RPMI8226 (cell line): ENCODE data around the gene OR13D1.
"Not testable (repeated sequence)": the region's sequence is repeated elsewhere in the genome, so short reads cannot be mapped to it uniquely, and the experiment has no call there.

ENCODE experiments used
- DNase-seq: peaks from one replicate; pipeline ENCODE4 v3.0.0-alpha.2; 2015

OR13D1 gene

GRCh38 chr9:104694218-104694617 is at the start of gene OR13D1:
Gene OR13D1 (plus strand): TSS chr9:104694518. CDS start chr9:104694518, 0 bp downstream.
- no peak for DNase-seq

DNA sequence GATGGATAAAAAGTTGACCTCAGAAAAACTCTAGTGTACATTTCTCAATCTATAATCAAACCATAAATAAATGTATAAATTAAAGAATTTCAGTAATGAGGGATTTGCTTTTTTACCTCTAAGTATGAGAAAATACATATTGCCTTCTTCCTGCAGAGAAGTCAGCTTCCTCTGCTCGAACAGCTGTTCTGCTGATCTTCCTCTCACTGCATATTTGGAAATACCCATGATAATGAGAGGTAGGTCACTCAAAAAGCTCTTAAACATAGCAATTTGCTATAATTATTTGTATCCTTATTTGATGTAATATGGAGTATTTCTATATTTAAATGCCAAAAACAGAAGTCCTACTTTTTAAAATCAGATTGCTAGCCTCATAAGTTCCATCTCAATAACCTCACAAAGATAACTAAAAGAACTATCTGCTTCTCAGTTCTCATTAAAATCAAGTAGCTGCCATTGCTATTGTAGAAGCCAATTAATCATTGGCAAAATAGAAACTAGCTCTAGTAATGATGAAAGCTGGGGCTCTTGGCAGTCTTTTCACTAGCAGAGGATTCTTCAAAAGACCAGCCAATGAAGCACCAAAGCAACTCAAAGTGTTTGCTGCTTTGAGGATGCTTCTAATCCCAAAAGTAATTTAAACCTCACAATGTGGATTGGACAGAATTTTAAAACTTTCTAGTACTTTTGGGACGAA is 35.7 kb upstream of the OR13D1 start:
- no peak for DNase-seq

DNA sequence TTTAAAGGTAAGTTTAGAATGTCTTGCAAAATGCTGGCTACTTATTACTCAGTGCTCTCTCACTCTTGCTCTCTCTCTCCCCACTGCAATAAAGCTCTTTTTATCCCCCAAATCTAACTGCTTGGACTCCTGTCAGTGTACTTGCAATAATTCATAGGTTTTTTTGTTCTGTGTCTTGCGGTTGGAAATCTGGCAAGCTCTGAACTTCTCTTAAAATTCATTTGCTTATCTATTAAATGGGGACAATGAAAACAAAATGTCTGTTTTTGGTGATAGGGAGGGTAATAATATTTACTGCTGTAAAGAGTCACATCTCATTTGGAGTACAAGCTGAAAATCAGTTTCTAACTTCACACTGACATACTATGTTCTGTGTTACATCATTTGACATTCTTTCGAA is 18.7 kb upstream of the OR13D1 start:
- DNase-seq, result no peak

GRCh38 chr9:104682642-104683041 is 11.7 kb upstream of the OR13D1 start:
- peak; percentile 43 for DNase-seq

DNA sequence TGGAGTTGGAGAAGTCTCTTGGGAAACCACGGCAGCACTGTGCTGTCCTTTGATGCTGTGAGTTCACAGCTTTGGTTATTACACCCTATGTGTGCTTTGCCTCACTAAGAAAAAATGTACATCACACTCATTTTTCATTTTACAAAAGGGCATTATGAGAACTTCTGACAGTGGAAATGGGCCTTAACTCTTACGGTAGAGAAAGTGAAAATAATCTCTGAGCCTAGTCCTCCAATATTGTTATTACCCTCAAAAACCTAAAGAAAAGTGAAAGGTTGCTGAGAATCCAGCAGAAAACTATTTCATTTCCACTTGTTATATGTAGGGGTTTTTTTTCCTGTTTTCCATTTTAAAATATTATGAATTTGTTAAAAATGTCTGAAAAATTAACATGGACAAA is 8.2 kb upstream of the OR13D1 start:
- DNase-seq, result no peak

DNA sequence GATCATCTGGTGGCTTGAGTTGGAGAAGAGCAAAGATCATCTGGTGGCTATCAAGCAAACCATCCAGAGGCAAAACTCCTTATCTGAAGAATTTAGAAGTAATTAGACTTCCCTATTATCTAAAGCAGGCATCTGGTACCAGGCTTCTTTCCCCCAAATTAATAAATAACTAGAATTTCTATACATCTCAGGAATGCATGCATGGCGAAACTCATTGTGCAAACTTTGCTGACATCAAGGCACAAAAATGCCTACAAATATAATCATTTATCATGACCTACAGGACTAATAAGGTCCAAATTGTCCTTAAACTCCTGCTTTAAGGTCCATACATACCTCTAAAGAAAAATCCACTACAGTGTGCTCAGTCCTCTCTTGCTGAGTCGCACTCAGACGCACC is 6.0 kb downstream of the OR13D1 start:
- DNase-seq, result no peak

DNA sequence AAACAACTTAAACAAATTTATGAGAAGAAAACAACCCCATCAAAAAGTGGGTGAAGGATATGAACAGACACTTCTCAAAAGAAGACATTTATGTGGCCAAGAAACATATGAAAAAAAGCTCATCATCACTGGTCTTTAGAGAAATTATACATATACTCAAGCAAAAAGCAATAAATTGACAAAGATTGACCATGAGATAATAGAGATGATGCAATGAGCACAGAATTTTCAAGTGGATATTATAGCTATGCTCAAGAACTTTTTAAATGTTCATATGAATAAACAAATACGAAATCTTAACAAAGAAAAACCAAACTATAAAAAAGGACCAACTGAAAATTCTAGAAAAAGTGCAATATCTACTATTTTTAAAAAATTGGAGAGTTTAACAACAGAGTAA is 14.4 kb downstream of the OR13D1 start:
- not testable (repeated sequence) for DNase-seq

GRCh38 chr9:104711604-104712003 is 17.3 kb downstream of the OR13D1 start:
- no peak for DNase-seq

GRCh38 chr9:104725014-104725413 is 30.7 kb downstream of the OR13D1 start:
- DNase-seq, result peak; percentile 15

- no peak for DNase-seq
These were observed 44.1 kb downstream of the OR13D1 start for GRCh38 chr9:104738452-104738851.

DNA sequence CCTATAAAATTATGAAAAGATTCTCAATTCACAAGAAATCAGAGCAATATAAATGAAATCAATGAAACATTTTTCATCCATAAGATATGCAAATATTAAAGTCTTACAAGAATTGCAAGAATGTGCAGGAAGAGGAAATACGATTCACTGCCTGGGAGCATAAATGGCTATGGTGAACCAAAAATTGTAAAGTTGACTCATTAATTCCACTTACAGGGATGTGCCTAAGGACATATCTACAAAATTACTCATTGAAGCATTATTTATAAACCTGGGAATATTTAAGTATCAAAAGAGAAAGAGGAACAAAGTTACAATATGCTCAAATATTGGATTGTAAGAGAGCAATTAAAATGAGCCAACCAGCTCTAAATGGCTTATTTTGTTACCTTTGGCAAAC is 46.3 kb downstream of the OR13D1 start:
- no peak for DNase-seq

GRCh38 chr9:104743376-104743985 is 49.2 kb downstream of the OR13D1 start:
- peak; percentile 44 for DNase-seq
